ENCODE results near the gene NRG2.

GRCh38 chr5:139954022-139954421 lies 89.1 kb downstream of the NRG2 start:
- TF ChIP-seq, protein P1, sequence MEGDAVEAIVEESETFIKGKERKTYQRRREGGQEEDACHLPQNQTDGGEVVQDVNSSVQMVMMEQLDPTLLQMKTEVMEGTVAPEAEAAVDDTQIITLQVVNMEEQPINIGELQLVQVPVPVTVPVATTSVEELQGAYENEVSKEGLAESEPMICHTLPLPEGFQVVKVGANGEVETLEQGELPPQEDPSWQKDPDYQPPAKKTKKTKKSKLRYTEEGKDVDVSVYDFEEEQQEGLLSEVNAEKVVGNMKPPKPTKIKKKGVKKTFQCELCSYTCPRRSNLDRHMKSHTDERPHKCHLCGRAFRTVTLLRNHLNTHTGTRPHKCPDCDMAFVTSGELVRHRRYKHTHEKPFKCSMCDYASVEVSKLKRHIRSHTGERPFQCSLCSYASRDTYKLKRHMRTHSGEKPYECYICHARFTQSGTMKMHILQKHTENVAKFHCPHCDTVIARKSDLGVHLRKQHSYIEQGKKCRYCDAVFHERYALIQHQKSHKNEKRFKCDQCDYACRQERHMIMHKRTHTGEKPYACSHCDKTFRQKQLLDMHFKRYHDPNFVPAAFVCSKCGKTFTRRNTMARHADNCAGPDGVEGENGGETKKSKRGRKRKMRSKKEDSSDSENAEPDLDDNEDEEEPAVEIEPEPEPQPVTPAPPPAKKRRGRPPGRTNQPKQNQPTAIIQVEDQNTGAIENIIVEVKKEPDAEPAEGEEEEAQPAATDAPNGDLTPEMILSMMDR (IDR thresholded peaks at IDR 0.05): no peak
- TF ChIP-seq POLR2A (IDR thresholded peaks at IDR 0.05) (no peak), EP300 (IDR thresholded peaks at IDR 0.05) (no peak), POLR2AphosphoS5 (IDR thresholded peaks at IDR 0.05) (no peak)
